ENCODE results near the gene TFDP1.

- TF ChIP-seq EZH2 (IDR thresholded peaks at IDR 0.05; ENCODE audit: insufficient read depth, poor library complexity, severe bottlenecking) (no peak), EZH2phosphoT487 (IDR thresholded peaks at IDR 0.05; ENCODE audit: insufficient read depth, low read depth) (no peak)
Measured at GRCh38 chr13:113623491-113624234, 39.1 kb downstream of the TFDP1 start.
